ENCODE results near the gene LSP1. TPM values are rescaled to one million over a fixed set of nuclear protein-coding genes. Genes with fewer than 3 reads are reported as not detected.

LSP1 gene
- total and polyA plus RNA-seq, 2 donors from 2014 or later, result 8.4 to 26.1 TPM

GRCh38 chr11:1839204-1839923 lies 13.5 kb upstream of the LSP1 start:
- TF ChIP-seq, protein P1, sequence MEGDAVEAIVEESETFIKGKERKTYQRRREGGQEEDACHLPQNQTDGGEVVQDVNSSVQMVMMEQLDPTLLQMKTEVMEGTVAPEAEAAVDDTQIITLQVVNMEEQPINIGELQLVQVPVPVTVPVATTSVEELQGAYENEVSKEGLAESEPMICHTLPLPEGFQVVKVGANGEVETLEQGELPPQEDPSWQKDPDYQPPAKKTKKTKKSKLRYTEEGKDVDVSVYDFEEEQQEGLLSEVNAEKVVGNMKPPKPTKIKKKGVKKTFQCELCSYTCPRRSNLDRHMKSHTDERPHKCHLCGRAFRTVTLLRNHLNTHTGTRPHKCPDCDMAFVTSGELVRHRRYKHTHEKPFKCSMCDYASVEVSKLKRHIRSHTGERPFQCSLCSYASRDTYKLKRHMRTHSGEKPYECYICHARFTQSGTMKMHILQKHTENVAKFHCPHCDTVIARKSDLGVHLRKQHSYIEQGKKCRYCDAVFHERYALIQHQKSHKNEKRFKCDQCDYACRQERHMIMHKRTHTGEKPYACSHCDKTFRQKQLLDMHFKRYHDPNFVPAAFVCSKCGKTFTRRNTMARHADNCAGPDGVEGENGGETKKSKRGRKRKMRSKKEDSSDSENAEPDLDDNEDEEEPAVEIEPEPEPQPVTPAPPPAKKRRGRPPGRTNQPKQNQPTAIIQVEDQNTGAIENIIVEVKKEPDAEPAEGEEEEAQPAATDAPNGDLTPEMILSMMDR (IDR thresholded peaks at IDR 0.05; ENCODE audit: borderline replicate concordance, extremely low read depth, insufficient read depth), result no peak
- Histone ChIP-seq H3K27ac (ENCODE audit: low read depth in 2 of 2, low read length in 2 of 2) (no peak overlapping the region), H3K27me3 (ENCODE audit: control insufficient read depth, insufficient read depth, low read length) (no peaks in the 10 kb centered on the region), H3K36me3 (ENCODE audit: control insufficient read depth in 2 of 3, insufficient read depth in 3 of 3, low read length in 3 of 3) (no peaks in the 10 kb centered on the region), H3K9me3 (ENCODE audit: control insufficient read depth in 2 of 3, insufficient read depth in 1 of 3, low read length in 3 of 3) (no peaks in the 10 kb centered on the region), H3K9ac (ENCODE audit: low read length in 3 of 3) (no peak overlapping the region), H3K4me3 (ENCODE audit: low read length in 3 of 3) (no peak overlapping the region), H3K4me1 (ENCODE audit: control insufficient read depth in 2 of 3, insufficient read depth in 2 of 3, low read depth in 1 of 3, low read length in 3 of 3) (peaks cover 0 to 11% (median 0%) of the 10 kb centered on the region in 3 donors)
- intact Hi-C loops (cut with DNase I), result loop anchor here (10.0 kb wide), 1 partner anchor 315 kb away; no protein-coding TSS in a partner anchor
- DNase-seq, result no peak
- no peak for FAIRE-seq

DNA sequence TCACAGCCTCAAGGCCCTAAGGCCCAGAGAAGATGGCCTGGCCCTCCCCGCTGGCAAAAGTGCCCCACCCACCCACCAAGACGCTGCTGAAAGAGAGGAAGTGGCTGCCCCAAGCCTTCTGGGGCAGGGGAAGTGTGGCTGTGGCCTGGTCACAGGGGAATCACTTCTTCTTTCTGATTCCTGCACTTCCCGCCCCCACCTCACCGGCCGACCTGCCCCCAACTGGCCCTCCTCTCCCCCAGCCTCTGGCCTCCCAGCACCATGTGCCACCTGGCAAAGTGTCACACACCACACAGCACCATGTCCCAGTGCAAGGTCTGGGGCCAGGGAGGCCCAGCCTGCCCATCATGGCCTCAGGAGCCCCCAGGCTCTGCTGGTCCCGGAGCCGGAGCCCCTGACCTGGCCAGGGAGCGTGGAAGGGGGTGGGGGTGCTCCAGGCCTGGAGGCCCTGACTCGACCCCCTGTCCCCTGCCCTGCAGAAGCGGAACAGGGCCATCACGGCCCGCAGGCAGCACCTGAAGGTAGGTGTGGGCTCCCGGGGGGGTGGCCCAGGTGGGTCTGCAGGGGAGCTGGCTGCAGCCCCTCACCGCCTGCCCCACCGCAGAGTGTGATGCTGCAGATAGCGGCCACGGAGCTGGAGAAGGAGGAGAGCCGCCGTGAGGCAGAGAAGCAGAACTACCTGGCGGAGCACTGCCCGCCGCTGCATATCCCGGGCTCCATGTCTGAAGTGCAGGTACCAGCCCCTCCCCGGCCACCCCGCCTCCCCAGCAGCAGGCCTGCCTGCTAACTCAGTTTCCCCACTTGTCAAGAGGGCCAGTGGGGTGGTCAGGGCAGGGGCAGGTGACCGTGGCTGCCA lies 12.7 kb upstream of the LSP1 start:
- FAIRE-seq (no peak), DNase-seq (peak in 1 of 5 donors; percentile 82)
- H3K27ac ChIP-seq (ENCODE audit: low read depth in 2 of 2, low read length in 2 of 2), result no peak overlapping the region
- no peak overlapping the region for H3K9ac ChIP-seq (ENCODE audit: low read length in 3 of 3)
- intact Hi-C loops (cut with DNase I), result loop anchor here (10.0 kb wide), 1 partner anchor 315 kb away; no protein-coding TSS in a partner anchor
- TF ChIP-seq, protein P1 (IDR thresholded peaks at IDR 0.05; ENCODE audit: borderline replicate concordance, extremely low read depth, insufficient read depth), result no peak
- peaks cover 2% of the 10 kb centered on the region for H3K27me3 ChIP-seq (ENCODE audit: control insufficient read depth, insufficient read depth, low read length)
- H3K9me3 ChIP-seq (ENCODE audit: control insufficient read depth in 2 of 3, insufficient read depth in 1 of 3, low read length in 3 of 3), result no peaks in the 10 kb centered on the region
- H3K4me1 ChIP-seq (ENCODE audit: control insufficient read depth in 2 of 3, insufficient read depth in 2 of 3, low read depth in 1 of 3, low read length in 3 of 3), result peaks cover 2 to 10% (median 3%) of the 10 kb centered on the region in 3 donors
- no peak overlapping the region for H3K4me3 ChIP-seq (ENCODE audit: low read length in 3 of 3)
- H3K36me3 ChIP-seq (ENCODE audit: control insufficient read depth in 2 of 3, insufficient read depth in 3 of 3, low read length in 3 of 3), result no peaks in the 10 kb centered on the region

GRCh38 chr11:1840780-1841480 lies 12.0 kb upstream of the LSP1 start:
- H3K4me1 ChIP-seq (ENCODE audit: control insufficient read depth in 2 of 3, insufficient read depth in 2 of 3, low read depth in 1 of 3, low read length in 3 of 3), result peaks cover 3 to 12% (median 4%) of the 10 kb centered on the region in 3 donors
- no peaks in the 10 kb centered on the region for H3K9me3 ChIP-seq (ENCODE audit: control insufficient read depth in 2 of 3, insufficient read depth in 1 of 3, low read length in 3 of 3)
- intact Hi-C loops (cut with DNase I), result no loop called here
- TF ChIP-seq, protein P1 (IDR thresholded peaks at IDR 0.05; ENCODE audit: borderline replicate concordance, extremely low read depth, insufficient read depth), result no peak
- H3K27me3 ChIP-seq (ENCODE audit: control insufficient read depth, insufficient read depth, low read length), result peaks cover 2% of the 10 kb centered on the region
- H3K27ac ChIP-seq (ENCODE audit: low read depth in 2 of 2, low read length in 2 of 2), result no peak overlapping the region
- H3K9ac ChIP-seq (ENCODE audit: low read length in 3 of 3), result no peak overlapping the region
- FAIRE-seq, result no peak
- no peak overlapping the region for H3K4me3 ChIP-seq (ENCODE audit: low read length in 3 of 3)
- DNase-seq, result peak in 1 of 5 donors; percentile 71
- H3K36me3 ChIP-seq (ENCODE audit: control insufficient read depth in 2 of 3, insufficient read depth in 3 of 3, low read length in 3 of 3), result no peaks in the 10 kb centered on the region
